B cell (primary cell): ENCODE results near the gene CEMIP2.

Experiments
- CTCF ChIP-seq: fragments of 200-600 bp; IDR thresholded peaks from one replicate; pipeline ENCODE4 v1.8.0; 2022; ENCODE audit warnings: antibody characterized with exemption, mild to moderate bottlenecking
- EZH2 ChIP-seq: IDR thresholded peaks from 2 replicates; pipeline ENCODE4 v1.6.1; 2012; ENCODE audit warnings: borderline replicate concordance, low read depth, mild to moderate bottlenecking, moderate library complexity, low read length; ENCODE audit not compliant: insufficient read depth, poor library complexity, severe bottlenecking

GRCh38 chr9:71636143-71636839 is 132.0 kb downstream of the CEMIP2 start:
- no peak for TF ChIP-seq CTCF
- no peak for TF ChIP-seq EZH2
